HEK293 (cell line): ENCODE data around the gene SMARCD1.

Source experiments
- ATF2 ChIP-seq: fragments of 450-650 bp; formaldehyde crosslinking; IDR thresholded peaks from 2 replicates; pipeline ENCODE4 v1.5.1; 2016; ENCODE audit warnings: missing biosample characterization, missing genetic modification characterization, low read depth
- CTCF ChIP-seq: fragments of 450-650 bp; formaldehyde crosslinking; IDR thresholded peaks from 2 replicates; pipeline ENCODE4 v1.5.1; 2016; ENCODE audit warnings: missing biosample characterization, missing genetic modification characterization
- HOXD13 ChIP-seq: sonication (generic); formaldehyde crosslinking; IDR thresholded peaks from 2 replicates; pipeline ENCODE4 v1.8.0; 2022; ENCODE audit warnings: missing genetic modification reagents, borderline replicate concordance
- SALL2 ChIP-seq: fragments of 450-650 bp; formaldehyde crosslinking; IDR thresholded peaks from 2 replicates; pipeline ENCODE4 v1.5.0; 2017; ENCODE audit warnings: missing biosample characterization, mild to moderate bottlenecking, missing genetic modification characterization, borderline replicate concordance
- TRIM28 ChIP-seq: IDR thresholded peaks from 2 replicates; pipeline ENCODE4 v1.6.1; 2011; ENCODE audit warnings: low read length, control low read depth, borderline replicate concordance
- YY1 ChIP-seq: fragments of 450-650 bp; formaldehyde crosslinking; IDR thresholded peaks from 2 replicates; pipeline ENCODE4 v1.5.1; 2018; ENCODE audit warnings: missing biosample characterization, missing genetic modification characterization
- ZBTB10 ChIP-seq: fragments of 450-650 bp; formaldehyde crosslinking; IDR thresholded peaks from 2 replicates; pipeline ENCODE4 v1.5.1; 2016; ENCODE audit warnings: missing biosample characterization, missing genetic modification characterization
- ZBTB7A ChIP-seq: fragments of 450-650 bp; formaldehyde crosslinking; IDR thresholded peaks from 2 replicates; pipeline ENCODE4 v1.5.1; 2016; ENCODE audit warnings: low read depth, missing biosample characterization, missing genetic modification characterization
- ZIC2 ChIP-seq: fragments of 450-650 bp; formaldehyde crosslinking; IDR thresholded peaks from 2 replicates; pipeline ENCODE4 v1.5.1; 2016; ENCODE audit warnings: missing biosample characterization, missing genetic modification characterization
- ZNF510 ChIP-seq: fragments of 450-650 bp; formaldehyde crosslinking; IDR thresholded peaks from 2 replicates; pipeline ENCODE4 v1.5.1; 2018; ENCODE audit warnings: mild to moderate bottlenecking, missing genetic modification characterization, missing biosample characterization; ENCODE audit not compliant: insufficient replicate concordance
- ZNF777 ChIP-seq: fragments of 450-650 bp; formaldehyde crosslinking; IDR thresholded peaks from 2 replicates; pipeline ENCODE4 v1.5.1; 2017; ENCODE audit warnings: missing biosample characterization, missing genetic modification characterization, borderline replicate concordance
- ZSCAN30 ChIP-seq: fragments of 450-650 bp; IDR thresholded peaks from 2 replicates; pipeline ENCODE4 v1.5.1; 2018; ENCODE audit warnings: missing biosample characterization, mild to moderate bottlenecking, missing genetic modification characterization, moderate library complexity

- TF ChIP-seq ZSCAN30 (tag by site-specific recombination) (no peak), ZBTB7A (tag by site-specific recombination) (no peak), HOXD13 (no peak), CTCF (tag by site-specific recombination) (no peak), ATF2 (tag by site-specific recombination) (no peak), ZNF510 (tag by site-specific recombination) (no peak), SALL2 (tag by site-specific recombination) (no peak), YY1 (tag by site-specific recombination) (no peak), TRIM28 (no peak), ZIC2 (tag by site-specific recombination) (peak; percentile 67), ZNF777 (tag by site-specific recombination) (no peak), ZBTB10 (tag by site-specific recombination) (no peak)
Measured at GRCh38 chr12:50099302-50100008, 14.3 kb downstream of the SMARCD1 start.
